H1 (cell line): ENCODE measurements around the gene OTUD3. TPM values are rescaled to one million over a fixed set of nuclear protein-coding genes. Genes with fewer than 3 reads are reported as not detected.

Experiments
- CTCF ChIA-PET: fragments of 300-600 bp; sonication (Branson Sonifier 250); formaldehyde crosslinking; loops from one replicate; lab custom pipeline; 2021; ENCODE audit not compliant: partially characterized antibody; lab: Charles Lee
- POLR2A ChIA-PET: fragments of 300-600 bp; sonication (Branson Sonifier 250); formaldehyde crosslinking; loops from one replicate; lab custom pipeline; 2021; ENCODE audit warnings: inconsistent platforms; ENCODE audit not compliant: partially characterized antibody; lab: Charles Lee
- DNase-seq, 2 experiments: peaks; one replicate each; pipeline versions ENCODE4 v3.0.0 to v3.0.0-alpha.2; 2010 to 2022; ENCODE audit warnings: low spot score in 2 of 2, low read depth in 1 of 2, mixed read lengths in 1 of 2
- FAIRE-seq: peaks from 2 replicates; lab custom pipeline; 2011; peaks lifted over from hg19 to GRCh38; lab: Jason Lieb, UNC
- H2AFZ ChIP-seq: 2 replicates; pipeline ENCODE4 v1.8.1; 2012; ENCODE audit warnings: low read length, inconsistent platforms
- H2AK5ac ChIP-seq: 2 replicates; pipeline ENCODE4 v1.6.1; 2013; ENCODE audit warnings: low read depth, low read length
- H2BK120ac ChIP-seq: replicated peaks from 2 replicates; pipeline ENCODE3; 2013; ENCODE audit warnings: low read depth, low read length, inconsistent platforms
- H2BK12ac ChIP-seq: 2 replicates; pipeline ENCODE4 v1.6.1; 2013; ENCODE audit warnings: low read depth, low read length
- H2BK15ac ChIP-seq: 2 replicates; pipeline ENCODE4 v1.6.1; 2013; ENCODE audit warnings: low read length
- H2BK20ac ChIP-seq: 2 replicates; pipeline ENCODE4 v1.6.1; 2013; ENCODE audit warnings: low read length
- H2BK5ac ChIP-seq: 2 replicates; pipeline ENCODE4 v1.6.1; 2013; ENCODE audit warnings: low read depth, low read length
- H3K14ac ChIP-seq: 2 replicates; pipeline ENCODE4 v1.6.1; 2013; ENCODE audit warnings: inconsistent platforms; ENCODE audit not compliant: insufficient read length
- H3K18ac ChIP-seq: 2 replicates; pipeline ENCODE4 v1.6.1; 2013; ENCODE audit warnings: low read length; ENCODE audit errors: extremely low read depth
- H3K23ac ChIP-seq: 2 replicates; pipeline ENCODE4 v1.6.1; 2013; ENCODE audit warnings: inconsistent platforms; ENCODE audit not compliant: insufficient read length
- H3K23me2 ChIP-seq: 2 replicates; pipeline ENCODE4 v1.6.1; 2013; ENCODE audit warnings: low read depth, low read length
- H3K27ac ChIP-seq: 2 replicates; pipeline ENCODE4 v1.6.1; 2011; ENCODE audit warnings: low read depth, low read length, inconsistent platforms
- H3K27me3 ChIP-seq, 4 experiments: replicated peaks in 1 of 4; 1 replicate in 1 of 4; 2 replicates in 3 of 4; pipeline versions ENCODE4 v1.6.1 to v1.8.1; 2011 to 2013; ENCODE audit warnings: low read length in 3 of 4, mild to moderate bottlenecking in 3 of 4, inconsistent platforms in 2 of 4, mixed read lengths in 2 of 4, moderate library complexity in 1 of 4; ENCODE audit not compliant: control insufficient read depth in 3 of 4, insufficient read depth in 3 of 4; ENCODE audit errors: extremely low read depth in 1 of 4
- H3K36me3 ChIP-seq, 4 experiments: 2 replicates each; pipeline versions ENCODE4 v1.6.1 to v1.8.1; 2011 to 2013; ENCODE audit warnings: mild to moderate bottlenecking in 4 of 4, low read length in 3 of 4, moderate library complexity in 2 of 4, control low read depth in 1 of 4, inconsistent platforms in 1 of 4; ENCODE audit not compliant: insufficient read depth in 4 of 4, control insufficient read depth in 2 of 4
- H3K4ac ChIP-seq: replicated peaks from 2 replicates; pipeline ENCODE3; 2013; ENCODE audit warnings: low read length, low read depth, mixed read lengths, inconsistent platforms; ENCODE audit not compliant: insufficient read length
- H3K4me1 ChIP-seq, 4 experiments: replicated peaks in 1 of 4; 1 replicate in 1 of 4; 2 replicates in 3 of 4; pipeline versions ENCODE4 v1.6.1 to v1.8.1; 2011 to 2013; ENCODE audit warnings: low read length in 3 of 4, inconsistent platforms in 2 of 4, mixed read lengths in 1 of 4; ENCODE audit not compliant: insufficient read depth in 4 of 4, control insufficient read depth in 3 of 4
- H3K4me2 ChIP-seq, 2 experiments: 2 replicates each; pipeline versions ENCODE4 v1.6.1 to v1.8.1; 2011 to 2013; ENCODE audit warnings: low read depth in 2 of 2, low read length in 2 of 2, control low read depth in 1 of 2, inconsistent platforms in 1 of 2, mild to moderate bottlenecking in 1 of 2; ENCODE audit not compliant: insufficient read depth in 1 of 2
- H3K4me3 ChIP-seq, 4 experiments: fragments of 200-600, 300-600 bp in 1 of 4; sonication (generic), shearing (Covaris generic), sonication (Bioruptor Twin) in 1 of 4; 2 replicates each; pipeline versions ENCODE4 v1.5.1 to v1.8.1; 2011 to 2016; ENCODE audit warnings: low read length in 4 of 4, low read depth in 3 of 4, control low read depth in 2 of 4, inconsistent platforms in 2 of 4, mild to moderate bottlenecking in 2 of 4, mixed read lengths in 1 of 4, moderate library complexity in 1 of 4; ENCODE audit not compliant: insufficient read depth in 2 of 4; ENCODE audit errors: extremely low read depth in 1 of 4
- H3K56ac ChIP-seq: replicated peaks from 2 replicates; pipeline ENCODE3; 2013; ENCODE audit warnings: low read depth, mild to moderate bottlenecking, mixed read lengths, low read length, inconsistent platforms; ENCODE audit not compliant: insufficient read length
- H3K79me1 ChIP-seq: 2 replicates; pipeline ENCODE4 v1.6.1; 2013; ENCODE audit warnings: low read depth, low read length, control low read depth
- H3K79me2 ChIP-seq, 2 experiments: 2 replicates each; pipeline versions ENCODE4 v1.6.1 to v1.8.1; 2012 to 2013; ENCODE audit warnings: low read length in 2 of 2, mild to moderate bottlenecking in 2 of 2, inconsistent platforms in 1 of 2; ENCODE audit not compliant: insufficient read depth in 2 of 2, control insufficient read depth in 1 of 2
- H3K9ac ChIP-seq, 4 experiments: replicated peaks in 1 of 4; 1 replicate in 1 of 4; 2 replicates in 3 of 4; pipeline versions ENCODE4 v1.6.1 to v1.8.1; 2011 to 2013; ENCODE audit warnings: low read depth in 3 of 4, low read length in 3 of 4, control low read depth in 2 of 4, mild to moderate bottlenecking in 2 of 4, moderate library complexity in 2 of 4, inconsistent platforms in 1 of 4; ENCODE audit errors: extremely low read depth in 1 of 4
- H3K9me3 ChIP-seq, 2 experiments: 2 replicates each; pipeline versions ENCODE4 v1.6.1 to v1.8.1; 2012 to 2013; ENCODE audit warnings: mild to moderate bottlenecking in 2 of 2, moderate library complexity in 2 of 2, control low read depth in 1 of 2, inconsistent platforms in 1 of 2, low read depth in 1 of 2, low read length in 1 of 2, mixed read lengths in 1 of 2; ENCODE audit not compliant: insufficient read depth in 2 of 2
- H4K20me1 ChIP-seq, 2 experiments: replicated peaks in 1 of 2; 2 replicates each; pipeline versions ENCODE3 to v1.8.1; 2011 to 2013; ENCODE audit warnings: inconsistent platforms in 2 of 2, low read length in 2 of 2, mild to moderate bottlenecking in 1 of 2; ENCODE audit not compliant: insufficient read depth in 2 of 2, control insufficient read depth in 1 of 2
- H4K5ac ChIP-seq: 2 replicates; pipeline ENCODE4 v1.6.1; 2013; ENCODE audit warnings: low read length, low read depth, mixed read lengths, inconsistent platforms; ENCODE audit not compliant: insufficient read length
- H4K8ac ChIP-seq: 2 replicates; pipeline ENCODE4 v1.8.0; 2013; ENCODE audit warnings: mild to moderate bottlenecking, moderate library complexity, low read length, inconsistent platforms; ENCODE audit not compliant: insufficient read depth; ENCODE audit errors: extremely low read depth
- H4K91ac ChIP-seq: replicated peaks from 2 replicates; pipeline ENCODE3; 2013; ENCODE audit warnings: low read length, mixed read lengths, inconsistent platforms; ENCODE audit not compliant: insufficient read length
- BCL11A ChIP-seq, 2 experiments: IDR thresholded peaks; one replicate each; pipeline ENCODE4 v1.6.1; 2011; ENCODE audit warnings: low read depth in 2 of 2, low read length in 2 of 2, mild to moderate bottlenecking in 2 of 2
- CHD1 ChIP-seq: IDR thresholded peaks from 2 replicates; pipeline ENCODE4 v1.6.1; 2012; ENCODE audit warnings: low read depth, low read length, improper control_type of control experiment
- WGBS, 2 experiments: shearing (Covaris generic) in 1 of 2; methylation state at CpG; one replicate each; pipeline versions ENCODE4 v1.1.6 to v1.1.7; 2013 to 2015; ENCODE audit warnings: low lambda C conversion rate in 2 of 2, mixed read lengths in 2 of 2, inconsistent platforms in 1 of 2, low coverage in 1 of 2, missing lambda C conversion rate in 1 of 2; ENCODE audit not compliant: insufficient replicate concordance in 2 of 2, insufficient coverage in 1 of 2, insufficient read length in 1 of 2; ENCODE audit errors: extremely low coverage in 1 of 2, missing lambda C conversion rate in 1 of 2; 5-methylcytosine and 5-hydroxymethylcytosine counted together
- polyA plus RNA-seq, 7 experiments: library from polyadenylated mRNA; depleted of rRNA in 3 of 7; stranded (reverse) in 5 of 7; unstranded in 2 of 7; fragments of >200 nt in 5 of 7; fragments of 200-250 nt in 2 of 7; gene quantifications; 1 replicate in 5 of 7; 2 replicates in 1 of 7; 4 replicates in 1 of 7; pipeline versions ENCODE4 v1.2.1 to v1.2.3, GENCODE V29; 2011 to 2013; ENCODE audit warnings: missing spikeins in 2 of 7, mixed read lengths in 2 of 7
- total RNA-seq: library from RNA; stranded (reverse); fragmentation: NEBNext Ultra II Directional; extraction: Animal tissue kit (Norgen Biotek cat#: 25700); gene quantifications from 2 replicates; pipeline ENCODE4 v1.2.1, GENCODE V29; 2021

Gene OTUD3
- total and polyA plus RNA-seq, 2 of the 8 experiments (the other 6 are each of a cell fraction or from before 2014, with no cell fraction given): 6.3 to 11.9 TPM

GRCh38 chr1:19846338-19846737, 35.9 kb upstream of the OTUD3 start:
- Histone ChIP-seq H3K4ac (no peak overlapping the region), H2BK20ac (no peak overlapping the region), H3K4me2 (no peak overlapping the region), H4K5ac (no peak overlapping the region), H3K27me3 (peaks cover 0 to 2% (median 0%) of the 10 kb centered on the region in 4 experiments; a peak in 1 of 7 replicates), H3K4me3 (no peak overlapping the region), H3K23me2 (no peaks in the 10 kb centered on the region), H2BK120ac (no peak overlapping the region), H3K36me3 (no peaks in the 10 kb centered on the region), H4K20me1 (no peaks in the 10 kb centered on the region), H3K14ac (no peak overlapping the region), H3K79me2 (no peaks in the 10 kb centered on the region), H2BK12ac (no peak overlapping the region), H3K79me1 (no peaks in the 10 kb centered on the region), H3K9me3 (no peaks in the 10 kb centered on the region), H2BK5ac (no peak overlapping the region), H2AFZ (no peak overlapping the region), H3K9ac (no peak overlapping the region), H2BK15ac (no peak overlapping the region), H3K23ac (no peak overlapping the region), H2AK5ac (no peak overlapping the region), H3K4me1 (no peaks in the 10 kb centered on the region; a peak in 1 of 7 replicates), H4K91ac (no peak overlapping the region), H3K27ac (no peak overlapping the region), H4K8ac (no peak overlapping the region), H3K18ac (no peak overlapping the region), H3K56ac (no peak overlapping the region)
- DNase-seq: no peak
- no peak for TF ChIP-seq CHD1
- TF ChIP-seq BCL11A (IDR thresholded peaks at IDR 0.05; ENCODE audit: low read depth in 2 of 2, low read length in 2 of 2): no peak
- FAIRE-seq: no peak
- CTCF ChIA-PET: interaction anchor here (0.8 to 1.3 kb wide), 4 partner anchors 15 to 184 kb away, joined by 3 read pairs; no protein-coding TSS in a partner anchor
- POLR2A ChIA-PET: interaction anchor here (1.0 kb wide), 1 partner anchor 58 kb away, joined by 3 read pairs; no protein-coding TSS in a partner anchor
- 89% methylated on average over 3 of the region's 3 CpGs; no CpG with 5 or more reads in 1 of the 2 experiments for WGBS, 2 experiments
